Measurements from ENCODE around the gene ZNF316. TPM values are rescaled to one million over a fixed set of nuclear protein-coding genes. Genes with fewer than 3 reads are reported as not detected.

Gene ZNF316
- total RNA-seq, 1 experiment from 2014 or later, result 15.1 TPM

DNA sequence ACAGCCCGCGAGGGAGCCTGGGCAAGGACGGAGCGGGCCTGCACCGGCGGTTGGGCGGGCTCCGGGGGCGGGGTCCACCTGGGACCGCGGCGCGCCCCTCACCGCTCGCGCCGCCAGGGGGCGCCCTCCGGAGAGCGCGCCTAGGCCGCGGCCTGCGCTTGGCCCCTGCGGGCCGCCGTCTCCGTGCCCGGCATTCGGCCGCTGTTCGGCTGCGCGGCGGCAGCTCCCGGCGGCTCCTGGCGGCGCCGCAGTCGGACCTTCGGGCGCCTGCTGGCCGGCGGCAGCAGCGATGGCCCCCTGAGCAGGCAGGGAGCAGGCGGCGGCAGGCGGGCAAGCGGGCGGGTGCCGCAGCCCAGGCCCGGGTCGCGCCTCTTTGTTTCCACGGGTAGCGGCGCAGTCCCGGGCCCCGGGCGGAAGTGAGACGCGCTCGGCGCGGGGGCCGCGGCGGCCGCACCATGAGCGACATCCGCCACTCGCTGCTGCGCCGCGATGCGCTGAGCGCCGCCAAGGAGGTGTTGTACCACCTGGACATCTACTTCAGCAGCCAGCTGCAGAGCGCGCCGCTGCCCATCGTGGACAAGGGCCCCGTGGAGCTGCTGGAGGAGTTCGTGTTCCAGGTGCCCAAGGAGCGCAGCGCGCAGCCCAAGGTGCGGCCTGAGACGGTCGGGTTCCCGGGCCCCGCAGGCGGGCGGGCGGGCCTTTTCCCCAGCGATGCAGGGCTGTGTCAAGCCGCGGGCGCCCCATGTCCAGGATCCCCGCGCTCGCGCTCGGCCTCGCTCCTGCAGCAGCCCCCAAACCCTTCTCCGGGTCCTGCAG, 47.1 kb upstream of the ZNF316 start, which contains the start of gene INTS15:
Gene INTS15, plus strand, starts transcription at position 193 of the 816 bp plus-strand sequence. Its CDS starts 263 bp downstream, at position 456.
- H3K4me3 Mint-ChIP-seq, result peak within 1 kb of the TSS; percentile 82
- H3K36me3 Mint-ChIP-seq, result peaks cover 42% of the 10 kb centered on the region
- POLR2A ChIA-PET, result interaction anchor here (0.6 to 1.2 kb wide), 3 partner anchors 26 to 74 kb away, joined by 3 to 5 read pairs (median 4); no protein-coding TSS in a partner anchor
- ATAC-seq (peak; percentile 94), DNase-seq (ENCODE audit: low spot score) (peak; percentile 77)
- CTCF ChIA-PET, result interaction anchor here (0.5 to 2.7 kb wide), 19 partner anchors 10 to 786 kb away, joined by 3 to 27 read pairs (median 4); partner anchors contain the start of gene ZDHHC4
- H3K27me3 Mint-ChIP-seq (ENCODE audit: low read depth), result no peaks in the 10 kb centered on the region; the same call in 1 of the 2 replicates
- H3K9me3 Mint-ChIP-seq, result no peaks in the 10 kb centered on the region
- H3K4me1 Mint-ChIP-seq, result peaks cover 9% of the 10 kb centered on the region
- 0 out of 2 replicates have a peak within 1 kb of the TSS, but pooled peaks have one; percentile 65 for H3K27ac Mint-ChIP-seq
- TF ChIP-seq NR1H2 (CRISPR knock-in tag; IDR thresholded peaks at IDR 0.05) (no peak), SOX15 (CRISPR knock-in tag; IDR thresholded peaks at IDR 0.05) (no peak), ZNF423 (CRISPR knock-in tag; IDR thresholded peaks at IDR 0.05) (0 out of 2 replicates have a peak, but pooled peaks have one; percentile 10), ZNF138 (CRISPR knock-in tag; conservative IDR thresholded peaks at IDR 0.05) (no peak), CREM (CRISPR knock-in tag; IDR thresholded peaks at IDR 0.05) (peak; percentile 57; the same call in 1 of the 2 replicates), TEAD1 (CRISPR knock-in tag; IDR thresholded peaks at IDR 0.05) (peak; percentile 72; the same call in 1 of the 2 replicates), FOXK1 (CRISPR knock-in tag; IDR thresholded peaks at IDR 0.05) (peak; percentile 58), SP1 (CRISPR knock-in tag; conservative IDR thresholded peaks at IDR 0.05) (peak; percentile 89), ZNF121 (CRISPR knock-in tag; IDR thresholded peaks at IDR 0.05) (no peak), ETV6 (CRISPR knock-in tag; IDR thresholded peaks at IDR 0.05) (peak; percentile 70; the same call in 1 of the 2 replicates), SMAD4 (CRISPR knock-in tag; IDR thresholded peaks at IDR 0.05) (no peak), TP53 (CRISPR knock-in tag; IDR thresholded peaks at IDR 0.05) (no peak), KAT7 (CRISPR knock-in tag; IDR thresholded peaks at IDR 0.05; ENCODE audit: borderline replicate concordance) (peak; percentile 87; the same call in 1 of the 2 replicates)
- TF ChIP-seq, protein P1, sequence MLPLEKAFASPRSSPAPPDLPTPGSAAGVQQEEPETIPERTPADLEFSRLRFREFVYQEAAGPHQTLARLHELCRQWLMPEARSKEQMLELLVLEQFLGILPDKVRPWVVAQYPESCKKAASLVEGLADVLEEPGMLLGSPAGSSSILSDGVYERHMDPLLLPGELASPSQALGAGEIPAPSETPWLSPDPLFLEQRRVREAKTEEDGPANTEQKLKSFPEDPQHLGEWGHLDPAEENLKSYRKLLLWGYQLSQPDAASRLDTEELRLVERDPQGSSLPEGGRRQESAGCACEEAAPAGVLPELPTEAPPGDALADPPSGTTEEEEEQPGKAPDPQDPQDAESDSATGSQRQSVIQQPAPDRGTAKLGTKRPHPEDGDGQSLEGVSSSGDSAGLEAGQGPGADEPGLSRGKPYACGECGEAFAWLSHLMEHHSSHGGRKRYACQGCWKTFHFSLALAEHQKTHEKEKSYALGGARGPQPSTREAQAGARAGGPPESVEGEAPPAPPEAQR (CRISPR knock-in tag; IDR thresholded peaks at IDR 0.05), result no peak
- TF ChIP-seq, protein P2, sequence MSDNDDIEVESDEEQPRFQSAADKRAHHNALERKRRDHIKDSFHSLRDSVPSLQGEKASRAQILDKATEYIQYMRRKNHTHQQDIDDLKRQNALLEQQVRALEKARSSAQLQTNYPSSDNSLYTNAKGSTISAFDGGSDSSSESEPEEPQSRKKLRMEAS (CRISPR knock-in tag; IDR thresholded peaks at IDR 0.05), result no peak
- TF ChIP-seq, protein P3, sequence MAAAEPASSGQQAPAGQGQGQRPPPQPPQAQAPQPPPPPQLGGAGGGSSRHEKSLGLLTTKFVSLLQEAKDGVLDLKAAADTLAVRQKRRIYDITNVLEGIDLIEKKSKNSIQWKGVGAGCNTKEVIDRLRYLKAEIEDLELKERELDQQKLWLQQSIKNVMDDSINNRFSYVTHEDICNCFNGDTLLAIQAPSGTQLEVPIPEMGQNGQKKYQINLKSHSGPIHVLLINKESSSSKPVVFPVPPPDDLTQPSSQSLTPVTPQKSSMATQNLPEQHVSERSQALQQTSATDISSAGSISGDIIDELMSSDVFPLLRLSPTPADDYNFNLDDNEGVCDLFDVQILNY (CRISPR knock-in tag; IDR thresholded peaks at IDR 0.05), result 0 out of 2 replicates have a peak, but pooled peaks have one; percentile 47
- TF ChIP-seq, protein P4, sequence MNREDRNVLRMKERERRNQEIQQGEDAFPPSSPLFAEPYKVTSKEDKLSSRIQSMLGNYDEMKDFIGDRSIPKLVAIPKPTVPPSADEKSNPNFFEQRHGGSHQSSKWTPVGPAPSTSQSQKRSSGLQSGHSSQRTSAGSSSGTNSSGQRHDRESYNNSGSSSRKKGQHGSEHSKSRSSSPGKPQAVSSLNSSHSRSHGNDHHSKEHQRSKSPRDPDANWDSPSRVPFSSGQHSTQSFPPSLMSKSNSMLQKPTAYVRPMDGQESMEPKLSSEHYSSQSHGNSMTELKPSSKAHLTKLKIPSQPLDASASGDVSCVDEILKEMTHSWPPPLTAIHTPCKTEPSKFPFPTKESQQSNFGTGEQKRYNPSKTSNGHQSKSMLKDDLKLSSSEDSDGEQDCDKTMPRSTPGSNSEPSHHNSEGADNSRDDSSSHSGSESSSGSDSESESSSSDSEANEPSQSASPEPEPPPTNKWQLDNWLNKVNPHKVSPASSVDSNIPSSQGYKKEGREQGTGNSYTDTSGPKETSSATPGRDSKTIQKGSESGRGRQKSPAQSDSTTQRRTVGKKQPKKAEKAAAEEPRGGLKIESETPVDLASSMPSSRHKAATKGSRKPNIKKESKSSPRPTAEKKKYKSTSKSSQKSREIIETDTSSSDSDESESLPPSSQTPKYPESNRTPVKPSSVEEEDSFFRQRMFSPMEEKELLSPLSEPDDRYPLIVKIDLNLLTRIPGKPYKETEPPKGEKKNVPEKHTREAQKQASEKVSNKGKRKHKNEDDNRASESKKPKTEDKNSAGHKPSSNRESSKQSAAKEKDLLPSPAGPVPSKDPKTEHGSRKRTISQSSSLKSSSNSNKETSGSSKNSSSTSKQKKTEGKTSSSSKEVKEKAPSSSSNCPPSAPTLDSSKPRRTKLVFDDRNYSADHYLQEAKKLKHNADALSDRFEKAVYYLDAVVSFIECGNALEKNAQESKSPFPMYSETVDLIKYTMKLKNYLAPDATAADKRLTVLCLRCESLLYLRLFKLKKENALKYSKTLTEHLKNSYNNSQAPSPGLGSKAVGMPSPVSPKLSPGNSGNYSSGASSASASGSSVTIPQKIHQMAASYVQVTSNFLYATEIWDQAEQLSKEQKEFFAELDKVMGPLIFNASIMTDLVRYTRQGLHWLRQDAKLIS (CRISPR knock-in tag; IDR thresholded peaks at IDR 0.05; ENCODE audit: borderline replicate concordance), result no peak
- TF ChIP-seq, protein P5, sequence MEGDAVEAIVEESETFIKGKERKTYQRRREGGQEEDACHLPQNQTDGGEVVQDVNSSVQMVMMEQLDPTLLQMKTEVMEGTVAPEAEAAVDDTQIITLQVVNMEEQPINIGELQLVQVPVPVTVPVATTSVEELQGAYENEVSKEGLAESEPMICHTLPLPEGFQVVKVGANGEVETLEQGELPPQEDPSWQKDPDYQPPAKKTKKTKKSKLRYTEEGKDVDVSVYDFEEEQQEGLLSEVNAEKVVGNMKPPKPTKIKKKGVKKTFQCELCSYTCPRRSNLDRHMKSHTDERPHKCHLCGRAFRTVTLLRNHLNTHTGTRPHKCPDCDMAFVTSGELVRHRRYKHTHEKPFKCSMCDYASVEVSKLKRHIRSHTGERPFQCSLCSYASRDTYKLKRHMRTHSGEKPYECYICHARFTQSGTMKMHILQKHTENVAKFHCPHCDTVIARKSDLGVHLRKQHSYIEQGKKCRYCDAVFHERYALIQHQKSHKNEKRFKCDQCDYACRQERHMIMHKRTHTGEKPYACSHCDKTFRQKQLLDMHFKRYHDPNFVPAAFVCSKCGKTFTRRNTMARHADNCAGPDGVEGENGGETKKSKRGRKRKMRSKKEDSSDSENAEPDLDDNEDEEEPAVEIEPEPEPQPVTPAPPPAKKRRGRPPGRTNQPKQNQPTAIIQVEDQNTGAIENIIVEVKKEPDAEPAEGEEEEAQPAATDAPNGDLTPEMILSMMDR (IDR thresholded peaks at IDR 0.05), result peak; percentile 78
- TF ChIP-seq, protein P6, sequence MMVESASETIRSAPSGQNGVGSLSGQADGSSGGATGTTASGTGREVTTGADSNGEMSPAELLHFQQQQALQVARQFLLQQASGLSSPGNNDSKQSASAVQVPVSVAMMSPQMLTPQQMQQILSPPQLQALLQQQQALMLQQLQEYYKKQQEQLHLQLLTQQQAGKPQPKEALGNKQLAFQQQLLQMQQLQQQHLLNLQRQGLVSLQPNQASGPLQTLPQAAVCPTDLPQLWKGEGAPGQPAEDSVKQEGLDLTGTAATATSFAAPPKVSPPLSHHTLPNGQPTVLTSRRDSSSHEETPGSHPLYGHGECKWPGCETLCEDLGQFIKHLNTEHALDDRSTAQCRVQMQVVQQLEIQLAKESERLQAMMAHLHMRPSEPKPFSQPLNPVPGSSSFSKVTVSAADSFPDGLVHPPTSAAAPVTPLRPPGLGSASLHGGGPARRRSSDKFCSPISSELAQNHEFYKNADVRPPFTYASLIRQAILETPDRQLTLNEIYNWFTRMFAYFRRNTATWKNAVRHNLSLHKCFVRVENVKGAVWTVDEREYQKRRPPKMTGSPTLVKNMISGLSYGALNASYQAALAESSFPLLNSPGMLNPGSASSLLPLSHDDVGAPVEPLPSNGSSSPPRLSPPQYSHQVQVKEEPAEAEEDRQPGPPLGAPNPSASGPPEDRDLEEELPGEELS (CRISPR knock-in tag; IDR thresholded peaks at IDR 0.05), result peak; percentile 46
- TF ChIP-seq, protein P7, sequence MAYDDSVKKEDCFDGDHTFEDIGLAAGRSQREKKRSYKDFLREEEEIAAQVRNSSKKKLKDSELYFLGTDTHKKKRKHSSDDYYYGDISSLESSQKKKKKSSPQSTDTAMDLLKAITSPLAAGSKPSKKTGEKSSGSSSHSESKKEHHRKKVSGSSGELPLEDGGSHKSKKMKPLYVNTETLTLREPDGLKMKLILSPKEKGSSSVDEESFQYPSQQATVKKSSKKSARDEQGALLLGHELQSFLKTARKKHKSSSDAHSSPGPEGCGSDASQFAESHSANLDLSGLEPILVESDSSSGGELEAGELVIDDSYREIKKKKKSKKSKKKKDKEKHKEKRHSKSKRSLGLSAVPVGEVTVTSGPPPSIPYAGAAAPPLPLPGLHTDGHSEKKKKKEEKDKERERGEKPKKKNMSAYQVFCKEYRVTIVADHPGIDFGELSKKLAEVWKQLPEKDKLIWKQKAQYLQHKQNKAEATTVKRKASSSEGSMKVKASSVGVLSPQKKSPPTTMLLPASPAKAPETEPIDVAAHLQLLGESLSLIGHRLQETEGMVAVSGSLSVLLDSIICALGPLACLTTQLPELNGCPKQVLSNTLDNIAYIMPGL (CRISPR knock-in tag; IDR thresholded peaks at IDR 0.05), result peak; percentile 84

Measured in WTC11 (cell line).